GM12878 (cell line): Measurements from ENCODE around the gene KISS1R. TPM values are rescaled to one million over a fixed set of nuclear protein-coding genes. Genes with fewer than 3 reads are reported as not detected.

Experiments
- CBFB ChIP-seq: IDR thresholded peaks from 2 replicates; pipeline ENCODE4 v1.6.1; 2016; ENCODE audit warnings: antibody characterized with exemption, low read depth
- EP300 ChIP-seq, 2 experiments: fragments of 150-350 bp in 1 of 2; IDR thresholded peaks; 2 replicates each; pipeline ENCODE4 v1.6.1; 2011 to 2012; ENCODE audit warnings: low read depth in 2 of 2, low read length in 2 of 2, borderline replicate concordance in 1 of 2, improper control_type of control experiment in 1 of 2, inconsistent platforms in 1 of 2; ENCODE audit not compliant: control insufficient read depth in 1 of 2
- MTA2 ChIP-seq: fragments of 450-650 bp; IDR thresholded peaks from 2 replicates; pipeline ENCODE4 v1.6.1; 2016; ENCODE audit warnings: low read depth, mild to moderate bottlenecking, moderate library complexity
- PAX8 ChIP-seq: fragments of 450-650 bp; IDR thresholded peaks from 2 replicates; pipeline ENCODE4 v1.6.1; 2017; ENCODE audit warnings: mild to moderate bottlenecking, moderate library complexity
- RELA ChIP-seq: fragments of 450-650 bp; IDR thresholded peaks from 2 replicates; pipeline ENCODE4 v1.8.0; 2014; ENCODE audit warnings: borderline replicate concordance; ENCODE audit not compliant: partially characterized antibody
- SPI1 ChIP-seq: IDR thresholded peaks from 2 replicates; pipeline ENCODE4 v1.6.1; 2011; ENCODE audit warnings: low read depth, mild to moderate bottlenecking, low read length, moderate library complexity, borderline replicate concordance; ENCODE audit not compliant: insufficient read depth
- SREBF1 ChIP-seq: IDR thresholded peaks from 2 replicates; pipeline ENCODE4 v1.6.1; 2012; ENCODE audit warnings: mild to moderate bottlenecking, low read length
- TARDBP ChIP-seq: IDR thresholded peaks from 2 replicates; pipeline ENCODE4 v1.6.1; 2016; ENCODE audit warnings: borderline replicate concordance
- TBL1XR1 ChIP-seq: IDR thresholded peaks from 2 replicates; pipeline ENCODE4 v1.6.1; 2012; ENCODE audit warnings: low read depth, low read length, improper control_type of control experiment
- ZNF207 ChIP-seq: fragments of 450-650 bp; IDR thresholded peaks from 2 replicates; pipeline ENCODE4 v1.6.1; 2014; ENCODE audit warnings: antibody characterized with exemption, mild to moderate bottlenecking, borderline replicate concordance
- ZNF384 ChIP-seq: IDR thresholded peaks from 2 replicates; pipeline ENCODE4 v1.6.1; 2012; ENCODE audit warnings: low read depth, mild to moderate bottlenecking, low read length, improper control_type of control experiment, borderline replicate concordance
- ZSCAN29 ChIP-seq: fragments of 450-650 bp; IDR thresholded peaks from 2 replicates; pipeline ENCODE4 v1.6.1; 2017; ENCODE audit warnings: mild to moderate bottlenecking, moderate library complexity
- polyA plus RNA-seq, 11 experiments: library from polyadenylated mRNA; depleted of rRNA in 4 of 11; unstranded in 6 of 11; stranded (reverse) in 5 of 11; fragments of >200 nt; fragmentation: Nextera tagmentation in 4 of 11; fragmentation: Illumina TruSeq in 1 of 11; extraction: Ambion mirVana in 4 of 11; extraction: Trizol in 1 of 11; gene quantifications; 1 replicate in 1 of 11; 2 replicates in 10 of 11; pipeline versions ENCODE4 v1.2.1 to v1.2.3, GENCODE V29; 2011 to 2016; ENCODE audit warnings: inconsistent platforms in 2 of 11, missing spikeins in 2 of 11, low read depth in 1 of 11
- total RNA-seq, 4 experiments: library from RNA; depleted of rRNA in 3 of 4; stranded (reverse); fragments of >200 nt in 3 of 4; fragmentation: Illumina TruSeq in 1 of 4; extraction: Trizol in 1 of 4; gene quantifications; 2 replicates each; pipeline versions ENCODE4 v1.2.1 to v1.2.3, GENCODE V29; 2013 to 2021
- TF ChIP-seq, protein P1 (sequence below), 3 experiments: IDR thresholded peaks in 2 of 3; conservative IDR thresholded peaks in 1 of 3; 2 replicates each; pipeline ENCODE4 v1.5.1; 2011; ENCODE audit warnings: low read depth in 3 of 3, low read length in 3 of 3, mild to moderate bottlenecking in 3 of 3, control low read depth in 2 of 3, moderate library complexity in 2 of 3, inconsistent platforms in 1 of 3, mixed read lengths in 1 of 3; ENCODE audit not compliant: control insufficient read depth in 2 of 3, insufficient read depth in 1 of 3; ENCODE audit errors: extremely low read depth in 1 of 3
- TF ChIP-seq, protein P2 (sequence below): fragments of 150-350 bp; IDR thresholded peaks from 2 replicates; pipeline ENCODE4 v1.6.1; 2016; ENCODE audit warnings: low read depth, low read length
- TF ChIP-seq, protein P3 (sequence below): fragments of 450-650 bp; IDR thresholded peaks from 2 replicates; pipeline ENCODE4 v1.6.1; 2017; ENCODE audit warnings: mild to moderate bottlenecking, low read depth, inconsistent platforms; ENCODE audit not compliant: poor library complexity, severe bottlenecking
- TF ChIP-seq, protein P4 (sequence below): fragments of 450-650 bp; formaldehyde crosslinking; IDR thresholded peaks from 2 replicates; pipeline ENCODE4 v1.5.0; 2022; ENCODE audit warnings: mild to moderate bottlenecking, missing genetic modification characterization
- TF ChIP-seq, protein P5 (sequence below): IDR thresholded peaks from 2 replicates; pipeline ENCODE4 v1.6.1; 2011; ENCODE audit warnings: borderline replicate concordance, low read depth, mild to moderate bottlenecking, moderate library complexity, low read length; ENCODE audit not compliant: insufficient read depth, poor library complexity, severe bottlenecking

KISS1R gene
- total and polyA plus RNA-seq, 10 of the 15 experiments (the other 5 are each of a cell fraction or from before 2014, with no cell fraction given) = 0.13 to 2.7 (median 1.4) TPM; not detected in 3

DNA sequence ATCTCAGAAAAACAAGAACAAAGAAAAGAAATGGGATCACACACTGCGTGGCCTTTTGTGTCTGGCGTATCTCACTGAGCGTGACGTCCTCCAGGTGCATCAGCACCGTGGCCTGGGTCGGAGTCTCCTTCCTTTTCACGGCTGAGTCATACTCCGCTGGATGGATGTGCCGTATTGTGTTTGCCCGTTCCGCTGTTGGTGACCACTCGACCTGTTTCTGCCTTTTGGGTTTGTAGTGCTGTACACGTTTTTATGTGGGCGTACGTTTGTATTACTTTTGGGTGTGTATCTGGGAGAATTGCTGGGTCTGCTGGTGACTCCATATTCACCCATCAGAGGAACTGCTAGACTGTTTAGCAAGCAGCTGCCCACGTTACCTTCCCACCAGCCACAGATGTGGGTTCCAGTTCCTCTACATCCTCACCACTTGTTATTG is 20.1 kb downstream of the KISS1R start (continued):
- TF ChIP-seq, protein P1, sequence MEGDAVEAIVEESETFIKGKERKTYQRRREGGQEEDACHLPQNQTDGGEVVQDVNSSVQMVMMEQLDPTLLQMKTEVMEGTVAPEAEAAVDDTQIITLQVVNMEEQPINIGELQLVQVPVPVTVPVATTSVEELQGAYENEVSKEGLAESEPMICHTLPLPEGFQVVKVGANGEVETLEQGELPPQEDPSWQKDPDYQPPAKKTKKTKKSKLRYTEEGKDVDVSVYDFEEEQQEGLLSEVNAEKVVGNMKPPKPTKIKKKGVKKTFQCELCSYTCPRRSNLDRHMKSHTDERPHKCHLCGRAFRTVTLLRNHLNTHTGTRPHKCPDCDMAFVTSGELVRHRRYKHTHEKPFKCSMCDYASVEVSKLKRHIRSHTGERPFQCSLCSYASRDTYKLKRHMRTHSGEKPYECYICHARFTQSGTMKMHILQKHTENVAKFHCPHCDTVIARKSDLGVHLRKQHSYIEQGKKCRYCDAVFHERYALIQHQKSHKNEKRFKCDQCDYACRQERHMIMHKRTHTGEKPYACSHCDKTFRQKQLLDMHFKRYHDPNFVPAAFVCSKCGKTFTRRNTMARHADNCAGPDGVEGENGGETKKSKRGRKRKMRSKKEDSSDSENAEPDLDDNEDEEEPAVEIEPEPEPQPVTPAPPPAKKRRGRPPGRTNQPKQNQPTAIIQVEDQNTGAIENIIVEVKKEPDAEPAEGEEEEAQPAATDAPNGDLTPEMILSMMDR (IDR thresholded peaks at IDR 0.05 in 2 of 3, conservative IDR thresholded peaks at IDR 0.05 in 1 of 3; ENCODE audit: control insufficient read depth in 2 of 3, extremely low read depth in 1 of 3, insufficient read depth in 1 of 3, low read depth in 3 of 3, low read length in 3 of 3) = no peak
- TF ChIP-seq SPI1 = peak; percentile 77
- TF ChIP-seq RELA = no peak
- TF ChIP-seq MTA2 = no peak
- TF ChIP-seq TBL1XR1 = no peak
- no peak for TF ChIP-seq SREBF1
- TF ChIP-seq ZNF384 = peak; percentile 42; the same call in 1 of the 2 replicates
- no peak for TF ChIP-seq CBFB
- 0 out of 4 replicates have a peak, but pooled peaks of 1 of the 2 experiments have one; percentile 25 for TF ChIP-seq EP300 (IDR thresholded peaks at IDR 0.05; ENCODE audit: borderline replicate concordance in 1 of 2, control insufficient read depth in 1 of 2, low read depth in 2 of 2, low read length in 2 of 2)
- TF ChIP-seq, protein P2, sequence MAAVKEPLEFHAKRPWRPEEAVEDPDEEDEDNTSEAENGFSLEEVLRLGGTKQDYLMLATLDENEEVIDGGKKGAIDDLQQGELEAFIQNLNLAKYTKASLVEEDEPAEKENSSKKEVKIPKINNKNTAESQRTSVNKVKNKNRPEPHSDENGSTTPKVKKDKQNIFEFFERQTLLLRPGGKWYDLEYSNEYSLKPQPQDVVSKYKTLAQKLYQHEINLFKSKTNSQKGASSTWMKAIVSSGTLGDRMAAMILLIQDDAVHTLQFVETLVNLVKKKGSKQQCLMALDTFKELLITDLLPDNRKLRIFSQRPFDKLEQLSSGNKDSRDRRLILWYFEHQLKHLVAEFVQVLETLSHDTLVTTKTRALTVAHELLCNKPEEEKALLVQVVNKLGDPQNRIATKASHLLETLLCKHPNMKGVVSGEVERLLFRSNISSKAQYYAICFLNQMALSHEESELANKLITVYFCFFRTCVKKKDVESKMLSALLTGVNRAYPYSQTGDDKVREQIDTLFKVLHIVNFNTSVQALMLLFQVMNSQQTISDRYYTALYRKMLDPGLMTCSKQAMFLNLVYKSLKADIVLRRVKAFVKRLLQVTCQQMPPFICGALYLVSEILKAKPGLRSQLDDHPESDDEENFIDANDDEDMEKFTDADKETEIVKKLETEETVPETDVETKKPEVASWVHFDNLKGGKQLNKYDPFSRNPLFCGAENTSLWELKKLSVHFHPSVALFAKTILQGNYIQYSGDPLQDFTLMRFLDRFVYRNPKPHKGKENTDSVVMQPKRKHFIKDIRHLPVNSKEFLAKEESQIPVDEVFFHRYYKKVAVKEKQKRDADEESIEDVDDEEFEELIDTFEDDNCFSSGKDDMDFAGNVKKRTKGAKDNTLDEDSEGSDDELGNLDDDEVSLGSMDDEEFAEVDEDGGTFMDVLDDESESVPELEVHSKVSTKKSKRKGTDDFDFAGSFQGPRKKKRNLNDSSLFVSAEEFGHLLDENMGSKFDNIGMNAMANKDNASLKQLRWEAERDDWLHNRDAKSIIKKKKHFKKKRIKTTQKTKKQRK = no peak
- TF ChIP-seq ZNF207 = no peak
- TF ChIP-seq, protein P3, sequence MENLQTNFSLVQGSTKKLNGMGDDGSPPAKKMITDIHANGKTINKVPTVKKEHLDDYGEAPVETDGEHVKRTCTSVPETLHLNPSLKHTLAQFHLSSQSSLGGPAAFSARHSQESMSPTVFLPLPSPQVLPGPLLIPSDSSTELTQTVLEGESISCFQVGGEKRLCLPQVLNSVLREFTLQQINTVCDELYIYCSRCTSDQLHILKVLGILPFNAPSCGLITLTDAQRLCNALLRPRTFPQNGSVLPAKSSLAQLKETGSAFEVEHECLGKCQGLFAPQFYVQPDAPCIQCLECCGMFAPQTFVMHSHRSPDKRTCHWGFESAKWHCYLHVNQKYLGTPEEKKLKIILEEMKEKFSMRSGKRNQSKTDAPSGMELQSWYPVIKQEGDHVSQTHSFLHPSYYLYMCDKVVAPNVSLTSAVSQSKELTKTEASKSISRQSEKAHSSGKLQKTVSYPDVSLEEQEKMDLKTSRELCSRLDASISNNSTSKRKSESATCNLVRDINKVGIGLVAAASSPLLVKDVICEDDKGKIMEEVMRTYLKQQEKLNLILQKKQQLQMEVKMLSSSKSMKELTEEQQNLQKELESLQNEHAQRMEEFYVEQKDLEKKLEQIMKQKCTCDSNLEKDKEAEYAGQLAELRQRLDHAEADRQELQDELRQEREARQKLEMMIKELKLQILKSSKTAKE = peak; percentile 47
- TF ChIP-seq, protein P4, sequence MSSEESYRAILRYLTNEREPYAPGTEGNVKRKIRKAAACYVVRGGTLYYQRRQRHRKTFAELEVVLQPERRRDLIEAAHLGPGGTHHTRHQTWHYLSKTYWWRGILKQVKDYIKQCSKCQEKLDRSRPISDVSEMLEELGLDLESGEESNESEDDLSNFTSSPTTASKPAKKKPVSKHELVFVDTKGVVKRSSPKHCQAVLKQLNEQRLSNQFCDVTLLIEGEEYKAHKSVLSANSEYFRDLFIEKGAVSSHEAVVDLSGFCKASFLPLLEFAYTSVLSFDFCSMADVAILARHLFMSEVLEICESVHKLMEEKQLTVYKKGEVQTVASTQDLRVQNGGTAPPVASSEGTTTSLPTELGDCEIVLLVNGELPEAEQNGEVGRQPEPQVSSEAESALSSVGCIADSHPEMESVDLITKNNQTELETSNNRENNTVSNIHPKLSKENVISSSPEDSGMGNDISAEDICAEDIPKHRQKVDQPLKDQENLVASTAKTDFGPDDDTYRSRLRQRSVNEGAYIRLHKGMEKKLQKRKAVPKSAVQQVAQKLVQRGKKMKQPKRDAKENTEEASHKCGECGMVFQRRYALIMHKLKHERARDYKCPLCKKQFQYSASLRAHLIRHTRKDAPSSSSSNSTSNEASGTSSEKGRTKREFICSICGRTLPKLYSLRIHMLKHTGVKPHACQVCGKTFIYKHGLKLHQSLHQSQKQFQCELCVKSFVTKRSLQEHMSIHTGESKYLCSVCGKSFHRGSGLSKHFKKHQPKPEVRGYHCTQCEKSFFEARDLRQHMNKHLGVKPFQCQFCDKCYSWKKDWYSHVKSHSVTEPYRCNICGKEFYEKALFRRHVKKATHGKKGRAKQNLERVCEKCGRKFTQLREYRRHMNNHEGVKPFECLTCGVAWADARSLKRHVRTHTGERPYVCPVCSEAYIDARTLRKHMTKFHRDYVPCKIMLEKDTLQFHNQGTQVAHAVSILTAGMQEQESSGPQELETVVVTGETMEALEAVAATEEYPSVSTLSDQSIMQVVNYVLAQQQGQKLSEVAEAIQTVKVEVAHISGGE (CRISPR knock-in tag) = no peak
- TF ChIP-seq, protein P5, sequence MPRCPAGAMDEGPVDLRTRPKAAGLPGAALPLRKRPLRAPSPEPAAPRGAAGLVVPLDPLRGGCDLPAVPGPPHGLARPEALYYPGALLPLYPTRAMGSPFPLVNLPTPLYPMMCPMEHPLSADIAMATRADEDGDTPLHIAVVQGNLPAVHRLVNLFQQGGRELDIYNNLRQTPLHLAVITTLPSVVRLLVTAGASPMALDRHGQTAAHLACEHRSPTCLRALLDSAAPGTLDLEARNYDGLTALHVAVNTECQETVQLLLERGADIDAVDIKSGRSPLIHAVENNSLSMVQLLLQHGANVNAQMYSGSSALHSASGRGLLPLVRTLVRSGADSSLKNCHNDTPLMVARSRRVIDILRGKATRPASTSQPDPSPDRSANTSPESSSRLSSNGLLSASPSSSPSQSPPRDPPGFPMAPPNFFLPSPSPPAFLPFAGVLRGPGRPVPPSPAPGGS = no peak
- TF ChIP-seq TARDBP = no peak
- TF ChIP-seq PAX8 = no peak
- no peak for TF ChIP-seq ZSCAN29
